HG02642 (cell line): ENCODE results near the gene TMC1.

Source experiments
- ATAC-seq: cut with Tn5 transposase; IDR thresholded peaks from one replicate; pipeline ENCODE4 v1.9.1; 2021; ENCODE audit warnings: mild to moderate bottlenecking; ENCODE audit not compliant: unreplicated experiment, poor library complexity

The TMC1 gene

DNA sequence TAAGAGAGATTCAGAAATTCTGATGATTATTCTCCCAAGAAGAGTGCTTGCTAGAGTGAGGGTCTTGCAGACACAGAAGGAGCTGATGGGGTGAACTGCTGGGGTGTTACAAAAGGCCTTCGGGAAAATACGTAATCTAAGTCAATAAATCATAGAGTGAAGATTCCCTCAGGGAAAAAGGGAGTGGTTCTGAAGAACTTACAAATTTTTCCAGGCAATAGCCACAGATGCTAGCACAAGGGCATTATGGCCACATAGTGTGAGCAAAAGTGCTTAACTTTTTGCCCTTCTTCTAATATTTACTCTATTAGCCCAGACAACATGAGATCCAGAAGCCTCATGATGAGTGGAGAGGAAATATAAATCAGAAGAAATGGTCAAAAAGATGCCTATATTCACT lies 137.3 kb downstream of the TMC1 start:
- ATAC-seq: no peak

DNA sequence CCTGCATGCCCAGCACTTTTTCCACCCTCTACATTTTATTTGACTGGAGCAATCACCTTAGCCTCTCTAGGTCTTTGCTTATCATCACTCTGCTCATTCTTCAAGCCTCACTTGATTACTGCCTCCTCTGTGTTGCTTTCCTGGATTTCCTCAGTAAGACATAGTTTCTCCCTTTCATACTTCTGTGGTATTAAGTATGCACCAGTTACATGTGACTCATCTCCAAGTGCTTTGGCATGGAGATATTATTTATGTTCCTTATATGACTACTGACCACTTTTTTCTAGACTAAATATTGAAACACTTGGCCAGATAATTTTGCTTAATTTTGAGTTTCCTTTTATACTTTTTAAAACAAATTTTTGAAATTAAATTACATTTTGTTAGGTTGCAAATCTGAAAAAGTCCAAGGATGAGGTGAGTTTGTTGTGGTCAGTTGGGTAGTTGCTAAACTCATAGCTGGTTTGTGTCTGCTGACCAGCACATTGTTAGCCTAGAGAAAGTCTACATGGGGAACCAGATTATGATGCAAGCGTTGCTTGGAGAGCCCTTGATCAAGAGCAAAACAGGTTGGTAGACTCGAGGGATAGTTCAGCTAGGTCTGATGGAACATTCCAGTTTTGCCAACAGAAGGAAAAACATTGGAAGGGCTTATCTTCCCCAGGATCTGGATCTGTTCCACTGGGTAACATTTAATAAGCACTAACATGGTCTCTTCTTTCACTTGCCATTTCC lies 140.2 kb downstream of the TMC1 start:
- no peak for ATAC-seq

DNA sequence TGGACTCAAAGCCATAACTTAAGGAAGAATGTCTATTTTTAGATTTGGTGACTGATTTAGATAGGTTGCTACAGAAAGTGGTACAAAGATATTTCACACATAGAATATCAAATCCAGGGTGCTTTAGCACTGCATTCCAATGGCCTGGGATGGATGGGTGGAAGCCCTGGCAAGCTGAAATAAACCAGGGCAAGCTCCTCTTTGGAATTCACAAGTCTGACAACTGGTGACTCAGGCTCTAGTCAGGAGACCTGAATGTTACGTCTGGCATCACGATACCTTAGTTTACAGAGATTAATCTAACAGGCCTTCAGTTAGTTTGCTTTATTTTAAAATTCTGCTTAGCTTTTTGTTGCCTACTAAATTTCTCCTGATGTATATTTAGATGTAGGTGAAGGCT lies 144.0 kb downstream of the TMC1 start:
- ATAC-seq: no peak

DNA sequence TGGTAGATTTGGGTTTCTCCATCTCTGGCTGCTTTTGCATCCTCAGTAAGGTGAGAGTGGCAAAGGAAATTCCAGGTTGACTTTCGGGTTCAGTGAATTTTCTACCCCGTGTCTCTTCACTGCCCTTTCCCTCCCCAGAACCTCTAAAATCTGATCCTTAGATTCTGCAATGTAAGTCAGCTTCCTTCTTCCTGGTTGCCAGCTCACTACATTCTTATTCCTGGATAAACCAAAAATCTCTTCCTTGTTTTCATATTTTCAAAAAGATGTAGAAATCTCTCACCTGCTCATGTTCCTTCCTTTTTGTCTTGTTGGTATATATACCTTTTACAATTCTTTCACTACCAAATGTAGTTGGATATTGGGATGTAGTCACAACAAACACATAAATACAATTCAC lies 145.8 kb downstream of the TMC1 start:
- ATAC-seq: no peak

DNA sequence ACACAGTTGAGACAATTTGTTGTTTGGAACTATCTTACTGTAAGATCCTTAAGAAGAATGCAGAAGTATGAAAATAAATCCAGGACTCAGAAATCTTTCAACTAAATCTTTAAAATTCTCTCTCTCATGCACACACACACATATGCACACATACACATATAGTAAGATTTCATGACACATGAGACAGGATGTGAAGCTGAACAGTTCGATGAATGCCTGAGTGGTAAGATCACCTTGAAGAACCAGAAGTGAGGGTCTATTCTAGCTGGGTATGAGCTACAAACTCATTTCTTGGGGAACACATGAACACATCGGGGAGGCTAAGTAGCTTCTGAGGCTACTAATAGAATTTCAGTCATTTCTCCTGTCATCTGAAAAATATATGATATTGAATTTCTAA lies 153.6 kb downstream of the TMC1 start:
- no peak for ATAC-seq

DNA sequence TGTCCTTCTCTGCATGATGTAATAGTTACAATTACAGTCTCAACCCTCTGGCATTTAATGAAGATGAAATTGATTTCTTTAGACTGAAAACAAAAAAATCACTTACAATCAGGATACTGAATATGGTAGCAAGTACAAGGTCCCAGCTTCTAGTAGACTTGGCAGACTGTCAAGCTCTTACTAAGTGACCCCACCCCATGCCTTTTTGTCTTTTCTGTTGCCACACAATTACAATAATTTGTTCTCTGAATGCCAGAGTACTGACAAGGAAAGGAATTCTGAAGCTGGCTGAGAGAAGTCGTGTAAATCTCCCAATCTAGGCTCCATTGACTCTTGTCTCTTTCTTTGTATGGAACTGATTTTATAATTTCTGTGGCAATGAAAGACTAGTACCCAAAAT lies 154.2 kb downstream of the TMC1 start:
- ATAC-seq: no peak

DNA sequence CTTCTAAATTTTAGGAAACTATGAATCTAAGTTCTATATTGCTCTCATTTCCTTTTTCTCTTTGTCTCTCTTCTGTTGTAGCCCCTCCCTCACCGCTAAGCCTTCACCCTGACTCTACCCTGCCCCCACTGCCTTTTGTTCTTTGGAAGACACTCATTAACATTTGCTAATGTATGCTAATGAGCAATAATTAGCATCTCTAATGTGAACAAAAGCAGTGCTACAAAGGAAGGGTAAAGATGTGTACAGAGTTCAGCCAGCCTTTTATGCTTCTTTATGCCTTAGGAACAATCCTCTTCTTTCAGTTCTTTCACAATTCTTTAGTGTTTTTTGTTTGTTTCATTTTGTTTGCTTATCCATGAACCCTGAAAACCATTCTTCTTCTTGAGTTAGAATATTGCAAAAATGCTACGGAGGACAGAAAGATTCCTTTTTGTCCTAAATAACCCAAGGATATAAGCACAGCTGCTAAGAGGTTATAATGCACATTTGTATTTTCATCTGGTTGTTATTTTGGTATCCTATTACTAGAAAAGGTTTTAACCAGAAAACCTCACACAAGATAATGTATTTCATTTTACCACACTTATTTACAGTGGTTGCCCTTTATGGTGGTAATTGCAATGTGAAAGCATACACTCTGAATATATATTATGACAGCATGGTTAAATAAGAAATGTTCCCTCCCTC lies 159.3 kb downstream of the TMC1 start:
- no peak for ATAC-seq

DNA sequence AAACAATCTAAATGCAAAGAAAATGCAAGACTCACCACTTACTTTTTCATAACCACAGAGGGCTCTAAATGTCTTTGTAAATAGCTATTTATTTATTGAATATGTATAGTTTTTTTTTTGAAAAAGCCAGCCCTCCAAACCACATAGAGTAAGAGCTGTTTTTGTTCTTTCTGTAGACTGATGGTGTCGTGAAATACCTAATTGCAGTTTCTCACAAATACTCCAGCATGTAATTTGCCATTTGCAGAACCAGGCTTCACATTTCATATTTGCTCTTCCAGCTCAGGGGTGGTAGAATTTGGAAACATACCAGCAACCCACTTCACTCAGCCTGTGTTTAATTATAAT lies 159.8 kb downstream of the TMC1 start:
- ATAC-seq: no peak

DNA sequence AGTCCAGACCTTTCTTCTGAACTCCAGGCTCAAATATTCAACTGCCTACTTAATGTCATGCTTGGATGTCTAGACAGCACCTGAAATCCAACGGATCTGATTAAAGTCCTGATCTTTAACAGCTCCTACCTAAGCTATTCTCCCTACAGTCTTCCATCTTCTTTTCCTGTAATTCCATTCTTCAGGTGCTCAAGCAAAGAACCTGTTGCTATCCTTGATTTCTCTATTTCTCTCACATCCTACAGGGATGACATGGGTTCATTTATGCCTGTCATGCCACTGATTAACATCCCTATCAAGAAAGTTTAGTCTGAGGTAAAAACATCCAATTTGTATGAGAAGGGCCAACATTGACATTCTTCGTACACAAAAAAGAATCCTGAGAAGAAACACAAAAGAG lies 163.2 kb downstream of the TMC1 start:
- ATAC-seq: no peak

DNA sequence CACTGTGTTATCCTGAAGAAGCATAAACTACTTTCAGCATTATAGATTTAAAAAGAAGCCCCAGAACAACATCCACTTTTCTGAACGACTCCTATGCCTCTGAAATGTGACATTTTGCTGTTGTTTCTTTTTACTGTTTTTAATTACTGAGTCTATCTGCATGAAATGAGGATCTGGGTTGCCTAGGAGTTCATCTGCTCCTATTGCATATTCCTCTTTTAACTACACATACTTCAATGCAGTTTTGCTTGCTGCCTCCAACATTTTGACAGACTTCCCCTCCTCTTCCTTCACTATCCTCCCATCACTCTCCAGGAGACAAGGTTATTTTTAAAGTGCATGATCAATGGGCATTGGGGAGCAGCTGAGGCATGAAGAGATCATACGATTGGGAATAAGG lies 164.5 kb downstream of the TMC1 start:
- ATAC-seq: no peak

DNA sequence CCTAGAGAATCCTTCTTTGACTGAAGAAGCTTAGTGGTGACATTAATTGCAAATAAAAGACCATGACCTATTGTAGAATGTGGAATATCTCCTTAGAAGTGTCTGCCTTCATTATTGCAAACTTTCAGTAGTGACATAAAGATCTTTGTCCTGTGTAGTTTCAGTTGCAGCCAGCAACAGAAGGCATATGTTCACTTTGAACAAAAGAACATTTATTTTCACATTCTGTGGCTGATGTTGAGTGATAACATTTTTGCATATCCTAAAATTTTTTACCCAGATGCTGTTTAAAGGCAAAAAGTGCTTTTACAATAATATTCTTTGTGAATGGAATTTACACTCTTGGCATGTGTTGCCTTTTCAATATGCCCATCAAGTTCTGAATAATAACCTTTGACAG lies 165.9 kb downstream of the TMC1 start:
- no peak for ATAC-seq

DNA sequence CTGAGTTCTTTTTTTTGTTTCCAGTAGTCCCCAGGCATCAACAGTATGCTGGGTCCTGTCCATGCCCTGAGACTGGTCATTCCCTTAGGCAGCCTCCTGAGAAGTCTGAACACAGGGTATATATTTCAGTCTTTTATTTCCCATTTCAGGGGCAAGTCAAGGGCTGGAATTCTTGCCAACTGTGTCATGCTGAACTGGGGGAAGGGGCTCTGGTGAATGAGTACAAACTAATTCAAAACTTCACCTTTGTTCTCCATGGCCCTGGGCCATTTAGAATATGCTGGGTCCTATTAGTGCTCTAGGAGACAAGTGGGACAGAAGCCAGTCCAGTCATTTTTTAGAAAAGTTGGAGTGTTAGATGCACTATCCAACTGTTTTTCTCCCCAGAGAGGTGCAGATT lies 170.3 kb downstream of the TMC1 start:
- ATAC-seq: no peak

DNA sequence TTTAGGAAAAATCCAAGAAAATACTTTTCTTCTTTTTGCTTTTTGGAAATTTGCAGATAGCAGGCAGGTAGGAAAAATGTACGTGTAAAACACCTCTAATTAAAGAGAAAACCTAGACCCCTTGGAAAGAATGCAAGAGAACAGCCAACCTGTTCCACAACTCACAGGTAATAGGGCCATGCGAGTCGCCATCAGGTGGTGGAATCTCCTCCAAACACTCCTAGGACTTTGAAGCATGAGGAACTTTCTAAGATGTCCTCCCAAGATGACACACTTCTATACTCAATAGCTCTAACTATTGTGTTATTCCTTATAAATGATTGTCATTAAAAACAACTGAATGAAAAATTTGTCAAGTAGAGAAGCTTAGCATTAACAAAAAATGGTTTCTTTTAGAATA lies 174.0 kb downstream of the TMC1 start:
- no peak for ATAC-seq

DNA sequence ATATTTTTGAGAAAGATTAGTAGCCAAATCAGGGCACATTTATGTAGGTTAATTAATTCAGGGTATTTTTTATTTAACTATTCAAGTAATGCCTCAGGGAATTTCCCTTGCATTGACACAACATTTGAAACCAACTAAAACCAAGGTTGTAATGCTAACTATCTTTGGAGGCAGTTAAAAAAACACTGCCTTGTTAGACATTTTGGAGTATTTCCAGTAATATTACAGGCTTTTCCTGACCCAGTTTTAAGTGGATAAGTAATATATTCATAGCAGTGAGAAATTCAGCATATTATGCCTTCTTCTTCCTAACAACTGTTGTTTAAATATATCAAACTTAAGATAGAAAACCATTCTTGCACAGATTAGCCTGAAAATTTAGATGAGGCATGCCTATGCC lies 175.1 kb downstream of the TMC1 start:
- ATAC-seq: no peak

DNA sequence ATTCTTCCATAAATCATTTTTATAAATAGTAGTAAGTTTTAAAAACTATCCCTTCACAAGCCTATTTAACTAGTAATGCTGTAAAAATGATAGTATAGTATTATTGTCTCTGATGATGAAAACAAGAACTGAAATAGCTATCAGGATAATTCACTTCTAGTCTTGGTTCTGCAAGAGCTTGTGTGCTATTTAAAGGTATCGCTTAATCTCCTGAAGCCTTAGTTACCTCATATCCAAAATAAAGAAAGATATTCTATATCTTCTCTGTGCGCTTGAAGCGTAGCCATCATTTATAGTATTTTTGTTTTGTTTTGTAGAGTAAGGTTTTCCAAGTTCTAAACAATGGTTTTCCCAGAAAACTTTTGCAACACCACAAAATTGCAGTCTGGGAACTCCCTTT lies 180.1 kb downstream of the TMC1 start:
- ATAC-seq: no peak

DNA sequence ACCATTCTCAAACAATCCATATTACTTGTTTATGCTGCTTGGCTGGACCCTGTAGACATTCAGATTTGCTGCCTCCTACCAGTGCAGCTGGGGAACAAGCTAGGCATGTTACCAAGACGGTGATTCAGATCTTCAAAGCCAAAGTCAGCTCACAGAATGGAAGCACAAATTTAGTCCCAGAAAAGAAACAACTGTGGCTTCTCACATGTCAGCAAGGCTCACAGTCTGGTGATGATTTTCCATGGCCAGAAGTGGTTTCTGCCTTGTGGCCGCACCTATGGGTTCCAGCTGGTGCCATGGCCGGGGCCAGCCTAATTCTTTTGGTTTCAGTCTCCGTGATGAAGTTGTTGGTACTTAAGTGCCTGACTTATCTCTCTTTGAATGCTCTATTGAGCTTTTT lies 182.2 kb downstream of the TMC1 start:
- ATAC-seq: no peak

DNA sequence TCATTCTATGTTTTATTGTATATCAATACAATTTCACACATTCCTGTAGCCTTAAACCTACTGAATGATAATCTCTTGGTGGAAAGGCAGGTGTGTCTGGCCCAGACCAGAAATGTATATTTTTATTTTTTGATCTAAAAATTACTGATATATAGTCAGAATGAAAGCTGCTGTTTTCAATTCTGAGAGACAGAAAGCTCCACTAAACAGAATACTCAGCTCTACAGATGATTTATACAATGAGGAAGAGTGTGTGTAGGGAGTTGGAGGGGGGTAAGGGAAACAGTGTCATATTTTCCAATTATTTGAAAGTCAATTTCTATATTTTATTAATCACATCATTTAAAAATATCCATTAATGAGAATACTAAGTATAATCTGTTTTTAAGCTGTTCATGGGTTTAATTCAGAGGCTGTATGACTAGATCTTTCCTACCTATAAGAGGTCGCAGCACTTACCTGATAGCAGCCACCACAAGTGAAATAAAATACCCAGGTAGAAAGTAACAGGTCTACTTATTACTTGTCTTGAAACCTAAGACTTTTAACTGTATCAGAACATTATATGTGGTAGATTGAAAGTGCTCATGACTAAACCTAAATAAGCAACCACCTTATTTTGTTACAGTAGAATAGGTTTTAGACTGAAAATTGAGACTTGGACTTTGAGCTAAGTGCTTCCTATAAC lies 183.4 kb downstream of the TMC1 start:
- no peak for ATAC-seq

DNA sequence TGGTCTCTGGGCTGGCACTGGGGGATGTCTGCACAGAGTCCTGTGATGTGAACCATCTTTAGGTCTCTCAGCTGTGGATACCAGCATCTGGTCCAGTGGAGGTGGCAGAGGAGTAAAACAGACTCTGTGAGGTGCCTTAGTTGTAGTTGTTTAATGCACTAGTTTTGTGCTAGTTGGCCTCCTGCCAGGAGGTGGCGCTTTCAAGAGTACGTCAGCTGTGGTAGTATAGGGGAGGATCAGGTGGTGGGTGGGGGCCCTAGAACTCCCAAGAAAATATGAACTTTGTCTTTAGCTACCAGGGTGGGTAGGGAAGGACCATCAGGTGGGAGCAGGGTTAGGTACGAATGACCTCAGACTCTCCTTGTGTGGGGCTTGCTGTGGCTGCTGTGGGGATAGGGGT lies 197.1 kb downstream of the TMC1 start:
- ATAC-seq: no peak

DNA sequence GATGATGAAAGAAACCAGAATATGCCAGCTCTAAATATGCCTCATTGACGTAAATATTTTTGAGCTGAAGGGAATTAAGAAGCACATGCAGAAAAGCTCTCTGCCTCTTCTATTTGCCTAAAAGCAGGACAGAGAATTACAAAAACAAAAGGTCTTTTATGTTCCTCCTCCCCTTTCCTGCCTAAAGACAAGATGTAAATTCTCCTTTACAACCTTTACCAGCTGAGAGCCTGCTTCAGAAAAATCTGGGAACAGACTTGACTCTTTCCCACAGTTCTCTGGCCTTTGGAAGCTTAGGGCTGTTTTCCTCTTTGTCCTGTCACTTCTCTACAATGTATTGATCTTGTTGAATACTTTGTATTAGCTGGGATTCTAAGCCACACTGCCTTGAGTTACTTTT lies 199.7 kb downstream of the TMC1 start:
- no peak for ATAC-seq

DNA sequence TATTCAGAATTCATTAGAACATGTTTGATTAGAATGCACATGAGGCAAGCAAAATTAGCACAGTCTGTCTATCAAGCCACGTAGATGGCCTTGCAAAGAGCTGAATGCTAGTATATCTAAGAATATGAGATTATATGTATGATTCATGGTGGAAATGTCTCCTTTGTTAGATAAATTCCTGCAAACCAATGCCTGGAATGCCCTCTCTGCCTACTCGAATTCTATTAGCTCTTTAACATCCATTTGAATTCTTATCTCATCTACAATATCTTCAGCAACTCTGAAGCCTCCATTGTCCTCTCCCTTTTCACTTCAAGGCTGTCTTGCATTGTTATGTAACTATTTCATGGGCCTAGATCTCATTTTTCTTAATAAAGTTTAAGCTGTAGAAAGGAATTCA lies 205.5 kb downstream of the TMC1 start:
- no peak for ATAC-seq

DNA sequence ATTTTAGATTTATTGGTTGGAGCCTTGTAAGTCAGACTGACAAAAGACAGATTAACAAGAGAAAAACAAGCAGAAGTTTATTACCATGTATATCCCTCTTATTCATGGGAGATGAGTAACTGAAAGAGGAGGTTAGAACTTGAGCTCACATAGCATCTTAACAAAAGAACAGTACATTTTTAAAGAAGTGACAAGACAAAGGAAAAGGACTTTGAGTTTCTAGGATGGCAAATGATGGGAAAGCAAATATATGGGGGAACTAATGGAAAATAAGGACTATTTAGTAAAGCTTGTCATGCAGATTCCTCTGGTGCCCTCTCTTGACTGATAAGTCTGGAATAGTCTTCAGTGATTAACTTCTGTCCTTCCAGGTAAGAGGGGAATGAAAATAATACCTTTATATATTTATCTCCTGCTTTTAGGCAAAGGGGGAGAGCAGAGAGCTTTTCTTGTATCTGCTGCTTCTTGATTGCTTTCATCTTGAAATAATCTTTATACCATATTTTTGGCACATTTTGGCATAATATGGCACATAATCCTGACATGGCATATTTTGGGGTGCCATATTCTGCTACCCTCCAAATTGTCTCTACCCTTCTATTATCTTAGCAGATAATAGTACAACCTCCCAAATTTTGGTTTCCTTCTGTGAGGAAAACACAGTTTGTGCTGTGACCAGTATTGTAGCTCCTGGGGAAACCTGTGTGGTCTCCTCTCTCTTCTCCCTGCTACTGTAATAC lies 206.8 kb downstream of the TMC1 start:
- no peak for ATAC-seq
